ENCODE data around the gene KCNK1. TPM values are rescaled to one million over a fixed set of nuclear protein-coding genes. Genes with fewer than 3 reads are reported as not detected.
"Not testable (repeated sequence)": the region's sequence is repeated elsewhere in the genome, so short reads cannot be mapped to it uniquely, and the experiment has no call there.

Gene KCNK1
- total RNA-seq, 1 experiment from 2014 or later, result 39.2 TPM

- CTCF ChIA-PET, result no interaction called here
- Mint-ChIP-seq H3K4me3 (ENCODE audit: low read depth, unreplicated experiment) (peak overlapping the region; percentile 89), H3K27me3 (ENCODE audit: unreplicated experiment) (no peaks in the 10 kb centered on the region), H3K36me3 (ENCODE audit: insufficient read depth, unreplicated experiment) (peaks cover 54% of the 10 kb centered on the region), H3K4me1 (ENCODE audit: low read depth, unreplicated experiment) (peaks cover 22% of the 10 kb centered on the region), H3K9me3 (ENCODE audit: low read depth, unreplicated experiment) (no peaks in the 10 kb centered on the region), H3K27ac (ENCODE audit: unreplicated experiment) (peak overlapping the region; percentile 77)
- no peak for TF ChIP-seq CTCF (IDR thresholded peaks at IDR 0.05; ENCODE audit: unreplicated experiment)
- intact Hi-C loops (cut with micrococcal nuclease; ENCODE audit: unreplicated experiment), result loop anchor here (2.0 to 10.0 kb wide), 4 partner anchors 57 to 251 kb away; no protein-coding TSS in a partner anchor
- no peak for DNase-seq
- BruUV-seq (replicated peaks), result no TSS peak
Observed at GRCh38 chr1:233615571-233615970, 1.7 kb downstream of the KCNK1 start.

GRCh38 chr1:233617025-233617424 is 3.1 kb downstream of the KCNK1 start:
- no peak for DNase-seq
- intact Hi-C loops (cut with micrococcal nuclease; ENCODE audit: unreplicated experiment), result loop anchor here (2.0 to 10.0 kb wide), 3 partner anchors 38 to 252 kb away; no protein-coding TSS in a partner anchor
- peak overlapping the region; percentile 89 for H3K4me3 Mint-ChIP-seq (ENCODE audit: low read depth, unreplicated experiment)
- peak overlapping the region; percentile 77 for H3K27ac Mint-ChIP-seq (ENCODE audit: unreplicated experiment)
- no peaks in the 10 kb centered on the region for H3K9me3 Mint-ChIP-seq (ENCODE audit: low read depth, unreplicated experiment)
- H3K27me3 Mint-ChIP-seq (ENCODE audit: unreplicated experiment), result no peaks in the 10 kb centered on the region
- CTCF ChIA-PET, result no interaction called here
- H3K4me1 Mint-ChIP-seq (ENCODE audit: low read depth, unreplicated experiment), result peaks cover 9% of the 10 kb centered on the region
- no peak for TF ChIP-seq CTCF (IDR thresholded peaks at IDR 0.05; ENCODE audit: unreplicated experiment)
- peaks cover 58% of the 10 kb centered on the region for H3K36me3 Mint-ChIP-seq (ENCODE audit: insufficient read depth, unreplicated experiment)
- BruUV-seq (replicated peaks), result no TSS peak

- intact Hi-C loops (cut with micrococcal nuclease; ENCODE audit: unreplicated experiment), result loop anchor here (5.0 to 10.0 kb wide), 2 partner anchors 173 to 255 kb away; no protein-coding TSS in a partner anchor
- not testable (repeated sequence) for H3K9me3 Mint-ChIP-seq (ENCODE audit: low read depth, unreplicated experiment); DNase-seq; H3K4me3 Mint-ChIP-seq (ENCODE audit: low read depth, unreplicated experiment); BruUV-seq (replicated peaks); H3K27me3 Mint-ChIP-seq (ENCODE audit: unreplicated experiment); H3K27ac Mint-ChIP-seq (ENCODE audit: unreplicated experiment)
- H3K36me3 Mint-ChIP-seq (ENCODE audit: insufficient read depth, unreplicated experiment), result peaks cover 51% of the 10 kb centered on the region
- CTCF ChIA-PET, result interaction anchor here (1.0 kb wide), 1 partner anchor 179 kb away, joined by 3 read pairs; no protein-coding TSS in a partner anchor
- peaks cover 16% of the 10 kb centered on the region for H3K4me1 Mint-ChIP-seq (ENCODE audit: low read depth, unreplicated experiment)
Observed at GRCh38 chr1:233619414-233619813, 5.5 kb downstream of the KCNK1 start.

- CTCF ChIA-PET, result no interaction called here
- H3K27ac Mint-ChIP-seq (ENCODE audit: unreplicated experiment), result no peak overlapping the region
- intact Hi-C loops (cut with micrococcal nuclease; ENCODE audit: unreplicated experiment), result no loop called here
- no peak for TF ChIP-seq CTCF (IDR thresholded peaks at IDR 0.05; ENCODE audit: unreplicated experiment)
- H3K4me1 Mint-ChIP-seq (ENCODE audit: low read depth, unreplicated experiment), result peaks cover 16% of the 10 kb centered on the region
- no peak for DNase-seq
- H3K36me3 Mint-ChIP-seq (ENCODE audit: insufficient read depth, unreplicated experiment), result peaks cover 45% of the 10 kb centered on the region
- no peaks in the 10 kb centered on the region for H3K27me3 Mint-ChIP-seq (ENCODE audit: unreplicated experiment)
- H3K4me3 Mint-ChIP-seq (ENCODE audit: low read depth, unreplicated experiment), result no peak overlapping the region
- BruUV-seq (replicated peaks), result no TSS peak
- H3K9me3 Mint-ChIP-seq (ENCODE audit: low read depth, unreplicated experiment), result no peaks in the 10 kb centered on the region
Observed at GRCh38 chr1:233620065-233620464, 6.2 kb downstream of the KCNK1 start.

GRCh38 chr1:233621923-233622322 is 8.0 kb downstream of the KCNK1 start:
- TF ChIP-seq CTCF (IDR thresholded peaks at IDR 0.05; ENCODE audit: unreplicated experiment), result no peak
- no peaks in the 10 kb centered on the region for H3K9me3 Mint-ChIP-seq (ENCODE audit: low read depth, unreplicated experiment)

More at GRCh38 chr1:233621923-233622322, 8.0 kb downstream of the KCNK1 start:
- H3K27me3 Mint-ChIP-seq (ENCODE audit: unreplicated experiment), result no peaks in the 10 kb centered on the region
- intact Hi-C loops (cut with micrococcal nuclease; ENCODE audit: unreplicated experiment), result no loop called here
- CTCF ChIA-PET, result no interaction called here
- no peak overlapping the region for H3K27ac Mint-ChIP-seq (ENCODE audit: unreplicated experiment)
- H3K4me3 Mint-ChIP-seq (ENCODE audit: low read depth, unreplicated experiment), result no peak overlapping the region
- peaks cover 16% of the 10 kb centered on the region for H3K4me1 Mint-ChIP-seq (ENCODE audit: low read depth, unreplicated experiment)
- BruUV-seq (replicated peaks), result no TSS peak
- no peak for DNase-seq
- H3K36me3 Mint-ChIP-seq (ENCODE audit: insufficient read depth, unreplicated experiment), result peaks cover 31% of the 10 kb centered on the region
